SK-N-SH treated with all-trans-retinoic acid at 6 μM for 48 hours (cell line): ENCODE measurements around the gene ESYT3.

Experiments
- ATAC-seq: fragments of 200-7000 bp; cut with Tn5 transposase; 3 replicates; pipeline ENCODE4 v1.9.1; 2020; ENCODE audit warnings: mild to moderate bottlenecking, moderate library complexity
- CREB5 ChIP-seq: fragments of 250-450 bp; sonication (Bioruptor Pico); IDR thresholded peaks from 2 replicates; pipeline ENCODE4 v1.5.1; 2020; ENCODE audit warnings: low read depth, mild to moderate bottlenecking, moderate library complexity
- CSRNP3 ChIP-seq: fragments of 250-450 bp; sonication (Bioruptor Pico); IDR thresholded peaks from 2 replicates; pipeline ENCODE4 v1.5.1; 2021; ENCODE audit warnings: mild to moderate bottlenecking, moderate library complexity
- ESRRG ChIP-seq: fragments of 250-450 bp; sonication (Bioruptor Pico); IDR thresholded peaks from 2 replicates; pipeline ENCODE4 v1.6.1; 2021; ENCODE audit warnings: mild to moderate bottlenecking
- ISL1 ChIP-seq: fragments of 250-450 bp; sonication (Bioruptor Pico); IDR thresholded peaks from 2 replicates; pipeline ENCODE4 v2.1.2; 2022; ENCODE audit warnings: mild to moderate bottlenecking, moderate library complexity
- OSR1 ChIP-seq: fragments of 250-450 bp; sonication (Bioruptor Pico); IDR thresholded peaks from 2 replicates; pipeline ENCODE4 v1.8.0; 2022; ENCODE audit warnings: moderate library complexity, mild to moderate bottlenecking, inconsistent platforms
- PATZ1 ChIP-seq: fragments of 250-450 bp; sonication (Bioruptor Pico); IDR thresholded peaks from 2 replicates; pipeline ENCODE4 v1.8.0; 2020; ENCODE audit warnings: mild to moderate bottlenecking, moderate library complexity, borderline replicate concordance
- PPARA ChIP-seq: fragments of 250-450 bp; sonication (Bioruptor Pico); IDR thresholded peaks from 2 replicates; pipeline ENCODE4 v1.5.0; 2020; ENCODE audit warnings: mild to moderate bottlenecking, borderline replicate concordance
- RARB ChIP-seq: fragments of 250-450 bp; sonication (Bioruptor Pico); IDR thresholded peaks from 2 replicates; pipeline ENCODE4 v1.8.0; 2021; ENCODE audit warnings: mild to moderate bottlenecking, moderate library complexity
- SNAI2 ChIP-seq: fragments of 250-450 bp; sonication (Bioruptor Pico); IDR thresholded peaks from 2 replicates; pipeline ENCODE4 v1.5.0; 2020; ENCODE audit warnings: mild to moderate bottlenecking, moderate library complexity
- TCF4 ChIP-seq: fragments of 250-450 bp; sonication (Bioruptor Pico); IDR thresholded peaks from 2 replicates; pipeline ENCODE4 v1.8.0; 2021; ENCODE audit warnings: mild to moderate bottlenecking, moderate library complexity, borderline replicate concordance
- TOX ChIP-seq: fragments of 250-450 bp; sonication (Bioruptor Pico); IDR thresholded peaks from 2 replicates; pipeline ENCODE4 v1.8.0; 2021; ENCODE audit warnings: mild to moderate bottlenecking, moderate library complexity, borderline replicate concordance
- TSHZ2 ChIP-seq: fragments of 250-450 bp; sonication (Bioruptor Pico); IDR thresholded peaks from 2 replicates; pipeline ENCODE4 v1.5.0; 2020; ENCODE audit warnings: mild to moderate bottlenecking, moderate library complexity
- ZC3H10 ChIP-seq: fragments of 250-450 bp; sonication (Bioruptor Pico); IDR thresholded peaks from 2 replicates; pipeline ENCODE4 v1.5.1; 2021; ENCODE audit warnings: mild to moderate bottlenecking, moderate library complexity
- ZFP30 ChIP-seq: fragments of 450-650 bp; formaldehyde crosslinking; IDR thresholded peaks from 2 replicates; pipeline ENCODE4 v1.5.0; 2022; ENCODE audit warnings: mild to moderate bottlenecking, moderate library complexity
- ZNF565 ChIP-seq: fragments of 450-650 bp; formaldehyde crosslinking; conservative IDR thresholded peaks from 2 replicates; pipeline ENCODE4 v1.5.0; 2020; ENCODE audit warnings: low read depth, mild to moderate bottlenecking, moderate library complexity
- ZNF70 ChIP-seq: fragments of 450-650 bp; formaldehyde crosslinking; IDR thresholded peaks from 2 replicates; pipeline ENCODE4 v1.5.0; 2020; ENCODE audit warnings: mild to moderate bottlenecking, moderate library complexity
- ZNF8 ChIP-seq: fragments of 450-650 bp; formaldehyde crosslinking; IDR thresholded peaks from 2 replicates; pipeline ENCODE4 v1.5.0; 2020; ENCODE audit warnings: mild to moderate bottlenecking, moderate library complexity
- TF ChIP-seq, protein P1 (sequence below): fragments of 250-450 bp; sonication (Bioruptor Pico); IDR thresholded peaks from 2 replicates; pipeline ENCODE4 v1.8.0; 2021; ENCODE audit warnings: low read depth, mild to moderate bottlenecking, moderate library complexity, borderline replicate concordance

Gene ESYT3

GRCh38 chr3:138406606-138407005 lies 27.8 kb upstream of the ESYT3 start:
- ATAC-seq: no peak
- TF ChIP-seq PPARA: no peak
- TF ChIP-seq RARB: no peak
- no peak for TF ChIP-seq PATZ1 (CRISPR knock-in tag)
- TF ChIP-seq OSR1 (CRISPR knock-in tag): no peak
- no peak for TF ChIP-seq TSHZ2 (CRISPR knock-in tag)
- TF ChIP-seq ZNF565: no peak
- no peak for TF ChIP-seq CREB5 (CRISPR knock-in tag)

- ATAC-seq: no peak
Observed at GRCh38 chr3:138407236-138407907, 27.0 kb upstream of the ESYT3 start.

DNA sequence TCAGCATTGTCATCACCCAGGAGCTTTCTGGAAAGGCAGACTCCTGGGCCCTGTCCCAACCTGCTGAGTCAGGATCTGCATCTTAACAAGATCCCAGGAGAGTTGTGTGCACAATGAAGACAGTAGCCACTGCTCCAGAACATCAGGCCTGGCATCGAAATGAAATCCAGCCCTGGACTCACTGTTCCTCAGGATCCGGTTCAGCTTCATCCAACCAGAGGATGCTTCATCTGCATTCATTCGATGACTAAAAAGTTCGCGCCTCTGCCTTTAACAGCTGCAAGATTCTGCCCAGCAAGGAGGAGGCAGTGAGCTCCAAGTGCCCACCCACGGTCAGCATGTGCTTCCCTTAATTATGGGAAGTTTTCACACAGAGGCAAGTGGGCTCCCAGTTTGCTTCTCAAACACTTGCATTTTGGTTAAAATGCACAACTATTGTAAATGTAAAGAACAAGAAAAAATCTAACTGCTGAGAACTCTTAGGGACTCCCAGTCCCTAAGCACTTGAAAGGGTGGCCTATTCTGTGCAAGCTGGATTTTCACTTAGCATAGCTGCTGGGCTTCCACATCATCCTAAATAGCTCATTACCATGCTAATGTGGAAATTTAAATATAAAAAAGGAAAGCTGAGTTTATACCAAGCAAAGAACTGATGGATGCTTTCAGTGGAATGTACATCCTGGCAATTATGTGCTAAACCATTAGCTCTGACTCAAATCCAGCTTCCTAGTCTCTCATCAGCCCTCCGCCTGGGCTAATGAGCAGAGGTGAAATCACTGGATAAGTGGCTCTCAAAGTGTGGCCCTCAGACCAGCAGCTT lies 25.5 kb upstream of the ESYT3 start:
- no peak for TF ChIP-seq ZNF70 (CRISPR knock-in tag)
- TF ChIP-seq ISL1 (CRISPR knock-in tag): no peak
- no peak for TF ChIP-seq SNAI2 (CRISPR knock-in tag)
- TF ChIP-seq ZC3H10 (CRISPR knock-in tag): no peak
- no peak for TF ChIP-seq ESRRG (CRISPR knock-in tag)
- TF ChIP-seq, protein P1, sequence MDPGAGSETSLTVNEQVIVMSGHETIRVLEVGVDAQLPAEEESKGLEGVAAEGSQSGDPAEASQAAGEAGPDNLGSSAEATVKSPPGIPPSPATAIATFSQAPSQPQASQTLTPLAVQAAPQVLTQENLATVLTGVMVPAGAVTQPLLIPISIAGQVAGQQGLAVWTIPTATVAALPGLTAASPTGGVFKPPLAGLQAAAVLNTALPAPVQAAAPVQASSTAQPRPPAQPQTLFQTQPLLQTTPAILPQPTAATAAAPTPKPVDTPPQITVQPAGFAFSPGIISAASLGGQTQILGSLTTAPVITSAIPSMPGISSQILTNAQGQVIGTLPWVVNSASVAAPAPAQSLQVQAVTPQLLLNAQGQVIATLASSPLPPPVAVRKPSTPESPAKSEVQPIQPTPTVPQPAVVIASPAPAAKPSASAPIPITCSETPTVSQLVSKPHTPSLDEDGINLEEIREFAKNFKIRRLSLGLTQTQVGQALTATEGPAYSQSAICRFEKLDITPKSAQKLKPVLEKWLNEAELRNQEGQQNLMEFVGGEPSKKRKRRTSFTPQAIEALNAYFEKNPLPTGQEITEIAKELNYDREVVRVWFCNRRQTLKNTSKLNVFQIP (CRISPR knock-in tag): no peak
- TF ChIP-seq ZFP30: no peak
- no peak for TF ChIP-seq CREB5 (CRISPR knock-in tag)
- no peak for TF ChIP-seq TCF4
- no peak for TF ChIP-seq CSRNP3 (CRISPR knock-in tag)
- TF ChIP-seq TOX: no peak
- TF ChIP-seq ZNF8: no peak
- TF ChIP-seq TSHZ2 (CRISPR knock-in tag): no peak
- no peak for ATAC-seq

More at GRCh38 chr3:138407236-138407907, 27.0 kb upstream of the ESYT3 start:
- TF ChIP-seq ZNF8 (no peak), ZFP30 (no peak)
- TF ChIP-seq, all 23 proteins: peak for 0
